ENCODE results near the gene DCST2. TPM values are rescaled to one million over a fixed set of nuclear protein-coding genes. Genes with fewer than 3 reads are reported as not detected.
A peak's percentile ranks its signal among the peaks of the same experiment; 100 is the strongest.

Gene DCST2
- total RNA-seq, 4 donors from 2014 or later = 3.8 to 11.5 (median 6.3) TPM

GRCh38 chr1:155064832-155065429 lies 31.4 kb upstream of the DCST2 start:
- TF ChIP-seq POLR2A (IDR thresholded peaks at IDR 0.05) (no peak), CTCF (IDR thresholded peaks at IDR 0.05) (no peak)
- no peak for DNase-seq (ENCODE audit: low spot score in 2 of 2)
- H3K4me3 ChIP-seq (ENCODE audit: low read depth, poor library complexity, severe bottlenecking) = no peak overlapping the region
- intact Hi-C loops (cut with DNase I; ENCODE audit: low total_unique reads) = loop anchor here (2.0 kb wide), 1 partner anchor 18 kb away; no protein-coding TSS in a partner anchor
- WGBS, 2 donors = 71 to 80% methylated on average over 5 of the region's 5 CpGs

GRCh38 chr1:155064111-155064831 lies 30.7 kb upstream of the DCST2 start:
- peak overlapping the region; percentile 46 for H3K4me3 ChIP-seq (ENCODE audit: low read depth, poor library complexity, severe bottlenecking)
- TF ChIP-seq CTCF (IDR thresholded peaks at IDR 0.05) = no peak
- TF ChIP-seq POLR2A (IDR thresholded peaks at IDR 0.05) = no peak
- WGBS, 2 donors = 8 to 13% methylated on average over 14 of the region's 14 CpGs
- no peak for DNase-seq (ENCODE audit: low spot score in 2 of 2)
- intact Hi-C loops (cut with DNase I; ENCODE audit: low total_unique reads) = loop anchor here (2.0 kb wide), 1 partner anchor 19 kb away; no protein-coding TSS in a partner anchor

DNA sequence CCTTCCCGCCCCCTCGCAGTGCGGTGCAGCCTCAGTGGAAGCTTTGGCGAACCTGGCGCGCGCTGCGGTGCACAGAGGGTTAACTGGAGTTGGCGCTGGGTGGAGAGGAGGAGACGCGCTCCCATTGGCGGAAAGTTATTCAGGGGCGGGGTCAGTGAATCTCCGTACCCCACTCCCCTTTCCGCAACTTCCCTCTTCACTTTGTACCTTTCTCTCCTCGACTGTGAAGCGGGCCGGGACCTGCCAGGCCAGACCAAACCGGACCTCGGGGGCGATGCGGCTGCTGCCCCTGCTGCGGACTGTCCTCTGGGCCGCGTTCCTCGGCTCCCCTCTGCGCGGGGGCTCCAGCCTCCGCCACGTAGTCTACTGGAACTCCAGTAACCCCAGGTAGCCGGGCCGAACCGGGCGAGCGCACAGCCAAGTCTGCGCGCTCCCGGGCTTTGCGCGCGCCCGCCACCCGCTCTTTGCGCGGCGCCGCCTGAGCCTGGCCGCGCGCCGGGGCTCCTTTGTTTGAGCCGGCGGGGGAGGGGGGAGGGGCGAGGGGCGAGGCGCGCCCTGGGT lies 30.0 kb upstream of the DCST2 start, which contains the start of gene EFNA4:
EFNA4 (plus strand) TSS at position 191 of the 561 bp plus-strand sequence; CDS start at position 275, 84 bp downstream.
- intact Hi-C loops (cut with DNase I; ENCODE audit: low total_unique reads) = loop anchor here (2.0 kb wide), 1 partner anchor 19 kb away; no protein-coding TSS in a partner anchor
- 0% methylated on average over 26 to 34 of the region's 57 CpGs for WGBS, 2 donors
- DNase-seq (ENCODE audit: low spot score in 2 of 2) = peak; percentile 89 to 96

DNA sequence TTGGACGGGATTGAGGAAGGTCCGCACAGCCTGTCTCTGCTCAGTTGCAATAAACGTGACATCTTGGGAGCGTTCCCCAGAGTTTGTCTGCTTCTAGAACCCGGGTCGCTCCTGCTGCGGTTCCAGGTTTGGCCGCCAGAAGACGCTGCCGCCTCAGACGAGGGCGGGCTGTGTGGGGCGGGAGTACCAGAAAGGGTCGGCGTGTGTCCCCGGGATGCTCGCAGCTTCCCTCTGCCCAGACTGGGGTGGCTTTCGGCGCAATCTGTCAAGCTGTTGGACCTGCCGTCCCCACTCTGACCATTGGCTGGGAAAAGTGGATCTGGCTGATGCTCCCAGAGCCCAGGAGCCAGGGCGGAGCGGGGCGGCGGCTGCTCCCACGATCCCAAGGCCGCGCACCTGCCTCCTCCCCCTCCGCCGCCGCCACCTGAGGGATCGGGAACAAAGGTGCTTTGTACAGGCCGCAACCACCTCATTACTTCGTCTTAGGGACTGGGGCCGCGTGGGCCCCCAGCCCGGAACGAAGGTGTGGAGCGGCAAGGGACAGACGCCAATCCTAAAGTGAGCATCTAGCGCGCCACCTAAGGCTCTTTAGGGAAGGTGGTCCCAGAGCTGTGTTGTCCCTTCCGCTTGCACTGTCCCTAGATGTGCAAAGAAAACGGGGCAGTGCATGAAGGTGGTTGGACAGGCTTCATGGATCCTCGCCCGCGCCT lies 29.3 kb upstream of the DCST2 start:
- peak overlapping the region; percentile 46 for H3K4me3 ChIP-seq (ENCODE audit: low read depth, poor library complexity, severe bottlenecking)
- peak in 1 of 2 donors; percentile 56 for DNase-seq (ENCODE audit: low spot score in 2 of 2)
- TF ChIP-seq POLR2A (IDR thresholded peaks at IDR 0.05) = no peak
- peak in 1 of 3 donors; percentile 83 for TF ChIP-seq CTCF (IDR thresholded peaks at IDR 0.05)
- intact Hi-C loops (cut with DNase I; ENCODE audit: low total_unique reads) = no loop called here
- 3 to 19% methylated on average over 18 to 29 of the region's 46 CpGs for WGBS, 2 donors

More for the DNA sequence above, 30.0 kb upstream of the DCST2 start, which contains the start of gene EFNA4:
- no peak for TF ChIP-seq POLR2A (IDR thresholded peaks at IDR 0.05)
- TF ChIP-seq CTCF (IDR thresholded peaks at IDR 0.05) = no peak
- H3K4me3 ChIP-seq (ENCODE audit: low read depth, poor library complexity, severe bottlenecking) = peak within 1 kb of the TSS; percentile 46

DNA sequence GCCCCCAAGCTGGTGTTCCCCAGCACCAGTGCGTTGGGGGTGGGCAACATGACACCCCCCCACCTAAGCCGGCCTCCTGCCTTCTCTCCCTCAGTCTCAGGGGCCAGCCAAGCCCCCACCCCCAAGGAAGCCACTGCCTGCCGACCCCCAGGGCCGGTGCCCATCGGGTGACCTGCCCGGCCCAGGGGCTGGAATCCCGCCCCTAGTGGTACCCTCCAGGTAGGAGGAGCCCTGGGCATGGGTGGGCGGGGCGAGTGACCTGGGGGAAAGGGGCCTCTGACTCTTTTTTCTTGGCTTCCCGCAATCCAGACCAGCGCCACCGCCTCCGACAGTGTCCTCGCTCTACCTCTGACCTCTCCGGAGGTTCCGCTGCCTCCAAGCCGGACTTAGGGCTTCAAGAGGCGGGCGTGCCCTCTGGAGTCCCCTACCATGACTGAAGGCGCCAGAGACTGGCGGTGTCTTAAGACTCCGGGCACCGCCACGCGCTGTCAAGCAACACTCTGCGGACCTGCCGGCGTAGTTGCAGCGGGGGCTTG lies 28.6 kb upstream of the DCST2 start:
- no peak for DNase-seq (ENCODE audit: low spot score in 2 of 2)
- intact Hi-C loops (cut with DNase I; ENCODE audit: low total_unique reads) = no loop called here
- TF ChIP-seq POLR2A (IDR thresholded peaks at IDR 0.05) = no peak
- no peak for TF ChIP-seq CTCF (IDR thresholded peaks at IDR 0.05)
- H3K4me3 ChIP-seq (ENCODE audit: low read depth, poor library complexity, severe bottlenecking) = no peak overlapping the region
- 61 to 63% methylated on average over 14 to 26 of the region's 29 CpGs for WGBS, 2 donors

Measured in lower leg skin (tissue), 4 donors.